Suprapubic skin (tissue), 4 donors: ENCODE data around the gene PSMD13. TPM values are rescaled to one million over a fixed set of nuclear protein-coding genes. Genes with fewer than 3 reads are reported as not detected.

Experiments used
- DNase-seq, 2 donors: peaks; one replicate each; pipeline ENCODE4 v3.0.0-alpha.2; 2019; ENCODE audit warnings: low spot score in 2 of 2
- H3K27ac ChIP-seq: fragments of 200-600 bp; sonication (generic); one replicate; pipeline ENCODE4 v1.5.1; 2019
- H3K27me3 ChIP-seq: fragments of 200-600 bp; sonication (generic); one replicate; pipeline ENCODE4 v1.5.1; 2019
- H3K36me3 ChIP-seq: fragments of 200-600 bp; sonication (generic); one replicate; pipeline ENCODE4 v1.5.1; 2019
- H3K4me1 ChIP-seq: fragments of 200-600 bp; sonication (generic); one replicate; pipeline ENCODE4 v1.5.1; 2019
- H3K4me3 ChIP-seq: fragments of 200-600 bp; sonication (generic); one replicate; pipeline ENCODE4 v1.5.1; 2019; ENCODE audit warnings: mild to moderate bottlenecking
- H3K9me3 ChIP-seq: fragments of 200-600 bp; sonication (generic); one replicate; pipeline ENCODE4 v1.5.1; 2019
- CTCF ChIP-seq, 2 donors: fragments of 200-600 bp in 1 of 2; fragments of 450-650 bp in 1 of 2; sonication (generic) in 1 of 2; IDR thresholded peaks; one replicate each; pipeline ENCODE4 v1.5.1; 2016 to 2019; ENCODE audit warnings: antibody characterized with exemption in 2 of 2, mild to moderate bottlenecking in 1 of 2, moderate library complexity in 1 of 2
- EP300 ChIP-seq: sonication (generic); formaldehyde crosslinking; IDR thresholded peaks from one replicate; pipeline ENCODE4 v1.6.1; 2017; ENCODE audit warnings: antibody characterized with exemption
- POLR2A ChIP-seq, 2 donors: fragments of 450-650 bp; IDR thresholded peaks; one replicate each; pipeline ENCODE4 v1.6.1; 2017; ENCODE audit warnings: antibody characterized with exemption in 2 of 2, mild to moderate bottlenecking in 2 of 2, moderate library complexity in 2 of 2
- POLR2AphosphoS5 ChIP-seq, 3 donors: sonication (generic); formaldehyde crosslinking; IDR thresholded peaks; one replicate each; pipeline ENCODE4 v1.6.1; 2017; ENCODE audit warnings: antibody characterized with exemption in 3 of 3
- WGBS: methylation state at CpG from one replicate; pipeline ENCODE4 v1.1.5; 2018; 5-methylcytosine and 5-hydroxymethylcytosine counted together
- total RNA-seq, 4 donors: library from RNA; depleted of rRNA; stranded (reverse); fragments of >200 nt; gene quantifications; one replicate each; pipeline ENCODE4 v1.1.0, GENCODE V29; 2016

Gene PSMD13
- total RNA-seq, 4 donors from 2014 or later, result 70.3 to 97.8 (median 87.3) TPM

DNA sequence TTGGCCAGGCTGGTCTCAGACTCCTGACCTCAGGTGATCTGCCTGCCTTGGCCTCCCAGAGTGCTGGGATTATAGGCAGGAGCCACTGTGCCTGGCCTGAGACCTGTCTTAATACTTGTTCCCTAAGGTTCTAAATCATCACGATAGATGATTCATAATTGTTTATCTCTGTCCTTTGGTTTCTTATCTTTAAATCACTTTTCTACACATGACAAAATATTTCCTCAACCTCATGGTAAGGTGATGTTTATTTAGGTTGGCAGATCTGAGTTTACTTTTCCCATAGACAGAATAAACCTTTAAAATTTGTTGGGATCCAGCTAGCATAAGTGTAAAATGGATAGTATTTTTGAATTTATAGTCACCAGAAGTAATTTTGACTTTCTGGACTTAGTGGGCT lies 3.5 kb downstream of the PSMD13 start:
- Histone ChIP-seq H3K4me1 (peaks cover 15% of the 10 kb centered on the region), H3K36me3 (peaks cover 48% of the 10 kb centered on the region), H3K27me3 (no peaks in the 10 kb centered on the region), H3K27ac (no peak overlapping the region), H3K4me3 (no peak overlapping the region), H3K9me3 (no peaks in the 10 kb centered on the region)
- TF ChIP-seq CTCF (IDR thresholded peaks at IDR 0.05) (no peak), POLR2AphosphoS5 (IDR thresholded peaks at IDR 0.05) (no peak), EP300 (no peak), POLR2A (IDR thresholded peaks at IDR 0.05) (no peak)
- WGBS, result 46% methylated on average over 1 of the region's 1 CpG
- no peak for DNase-seq

- no peak overlapping the region for H3K27ac ChIP-seq
- peaks cover 60% of the 10 kb centered on the region for H3K36me3 ChIP-seq
- no peak for TF ChIP-seq CTCF (IDR thresholded peaks at IDR 0.05)
Observed at GRCh38 chr11:241634-242033, 4.9 kb downstream of the PSMD13 start.

GRCh38 chr11:244376-244775 lies 7.6 kb downstream of the PSMD13 start:
- Histone ChIP-seq H3K9me3 (no peaks in the 10 kb centered on the region), H3K4me3 (no peak overlapping the region), H3K27me3 (no peaks in the 10 kb centered on the region), H3K27ac (no peak overlapping the region), H3K4me1 (no peaks in the 10 kb centered on the region), H3K36me3 (peaks cover 86% of the 10 kb centered on the region)
- TF ChIP-seq CTCF (IDR thresholded peaks at IDR 0.05) (no peak), EP300 (no peak), POLR2A (IDR thresholded peaks at IDR 0.05) (no peak), POLR2AphosphoS5 (IDR thresholded peaks at IDR 0.05) (no peak)
- WGBS, result 94% methylated on average over 2 of the region's 2 CpGs
- no peak for DNase-seq

More at GRCh38 chr11:241634-242033, 4.9 kb downstream of the PSMD13 start:
- Histone ChIP-seq H3K9me3 (no peaks in the 10 kb centered on the region), H3K27me3 (no peaks in the 10 kb centered on the region), H3K4me3 (no peak overlapping the region), H3K4me1 (peaks cover 13% of the 10 kb centered on the region)
- no peak for DNase-seq
- 87% methylated on average over 5 of the region's 5 CpGs for WGBS

DNA sequence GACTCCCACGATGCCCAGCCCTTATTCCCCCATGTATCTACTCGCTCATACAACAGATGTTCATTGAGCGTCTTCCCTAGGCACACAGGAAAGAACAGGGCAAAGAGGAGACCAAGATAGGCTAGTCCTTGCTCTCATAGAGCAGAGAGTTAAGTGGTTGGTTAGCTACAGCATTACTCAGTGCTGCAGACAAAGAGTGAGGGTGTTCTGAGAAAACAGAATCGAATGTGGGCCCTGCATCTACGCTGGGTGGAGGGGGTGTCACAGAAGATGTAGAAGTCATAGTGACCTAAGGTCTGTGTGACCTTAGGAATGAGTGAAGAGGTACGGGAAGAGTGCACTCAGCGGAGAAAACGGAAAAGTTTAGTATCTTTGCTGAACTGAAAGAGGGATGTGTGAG lies 12.3 kb downstream of the PSMD13 start:
- Histone ChIP-seq H3K36me3 (peaks cover 94% of the 10 kb centered on the region), H3K4me3 (no peak overlapping the region), H3K9me3 (no peaks in the 10 kb centered on the region), H3K4me1 (no peaks in the 10 kb centered on the region), H3K27ac (no peak overlapping the region), H3K27me3 (no peaks in the 10 kb centered on the region)
- WGBS, result 91% methylated on average over 8 of the region's 8 CpGs
- no peak for TF ChIP-seq POLR2A (IDR thresholded peaks at IDR 0.05)
- TF ChIP-seq POLR2AphosphoS5 (IDR thresholded peaks at IDR 0.05), result no peak
- no peak for TF ChIP-seq CTCF (IDR thresholded peaks at IDR 0.05)
- no peak for DNase-seq

DNA sequence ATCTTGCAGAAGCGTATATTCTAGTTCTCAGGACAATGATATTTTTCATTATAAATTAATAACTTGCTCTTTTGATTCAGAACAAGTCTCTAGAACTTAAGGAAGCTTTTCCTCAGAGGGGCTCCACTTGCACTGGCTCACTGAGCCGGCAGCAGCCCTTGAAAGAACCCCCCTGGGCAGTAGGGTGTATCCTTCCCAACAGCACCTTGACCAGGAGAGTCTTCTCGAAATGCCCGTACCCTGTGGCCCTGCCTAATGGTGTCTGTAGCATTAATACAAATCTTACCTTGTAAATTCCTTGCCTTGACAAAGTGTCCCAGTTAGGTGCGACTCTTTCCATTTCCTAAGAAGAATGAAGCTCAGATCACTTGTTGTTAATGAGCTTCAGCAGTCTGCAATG lies 13.5 kb downstream of the PSMD13 start:
- Histone ChIP-seq H3K4me1 (no peaks in the 10 kb centered on the region), H3K9me3 (no peaks in the 10 kb centered on the region), H3K27me3 (no peaks in the 10 kb centered on the region), H3K27ac (no peak overlapping the region), H3K36me3 (peaks cover 82% of the 10 kb centered on the region), H3K4me3 (no peak overlapping the region)
- WGBS, result 93% methylated on average over 5 of the region's 5 CpGs
- TF ChIP-seq CTCF (IDR thresholded peaks at IDR 0.05), result no peak
- DNase-seq, result no peak
